PC-3 (cell line): ENCODE measurements around the gene FCN2. TPM values are rescaled to one million over a fixed set of nuclear protein-coding genes. Genes with fewer than 3 reads are reported as not detected.

Experiments
- ATAC-seq: fragments of 200-7000 bp; cut with Tn5 transposase; 2 replicates; pipeline ENCODE4 v1.9.1; 2020; ENCODE audit warnings: mild to moderate bottlenecking, moderate library complexity
- Bru-seq: library from RNA; stranded (reverse); fragments of 400-500 nt; gene quantifications from one replicate; lab custom pipeline; 2021; lab: Mats Ljungman, UMichigan
- BruChase-seq, 2 experiments: library from RNA; stranded (reverse); fragments of 400-500 nt; gene quantifications; one replicate each; lab custom pipeline; 2021; lab: Mats Ljungman, UMichigan
- BruUV-seq: library from RNA; stranded (reverse); fragments of 400-500 nt; replicated peaks from 2 replicates; lab custom pipeline; 2021; lab: Mats Ljungman, UMichigan
- CTCF ChIA-PET: fragments of 300-600 bp; sonication (Branson Sonifier 250); formaldehyde crosslinking; loops from one replicate; lab custom pipeline; 2022; ENCODE audit warnings: antibody characterized with exemption; lab: Charles Lee
- POLR2A ChIA-PET: fragments of 300-600 bp; sonication (Branson Sonifier 250); formaldehyde crosslinking; loops from one replicate; lab custom pipeline; 2022; ENCODE audit warnings: antibody characterized with exemption; ENCODE audit not compliant: unreplicated experiment; lab: Charles Lee
- DNase-seq: peaks from one replicate; pipeline ENCODE4 v3.0.0-alpha.2; 2015
- H2AFZ ChIP-seq: fragments of 300-600 bp; sonication (generic); 2 replicates; pipeline ENCODE4 v1.6.0; 2016; ENCODE audit warnings: antibody characterized with exemption, low read length
- H3F3A ChIP-seq: fragments of 300-600 bp; sonication (generic); one replicate; pipeline ENCODE4 v1.6.0; 2017; ENCODE audit warnings: antibody characterized with exemption, low read length, control low read depth, mild to moderate bottlenecking; ENCODE audit not compliant: unreplicated experiment
- H3K27ac ChIP-seq: fragments of 300-600 bp; sonication (generic); 2 replicates; pipeline ENCODE4 v1.5.1; 2016; ENCODE audit warnings: mild to moderate bottlenecking, low read length
- H3K27me3 ChIP-seq: fragments of 300-600 bp; sonication (generic); 2 replicates; pipeline ENCODE4 v1.6.1; 2016; ENCODE audit warnings: low read length, mixed read lengths
- H3K36me3 ChIP-seq: fragments of 300-600 bp; sonication (generic); 2 replicates; pipeline ENCODE4 v1.6.1; 2016; ENCODE audit warnings: low read depth, mixed run types, low read length, mixed read lengths
- H3K4me1 ChIP-seq: fragments of 300-600 bp; sonication (generic); 2 replicates; pipeline ENCODE4 v1.5.1; 2016; ENCODE audit warnings: low read length; ENCODE audit not compliant: insufficient read depth
- H3K4me2 ChIP-seq: fragments of 300-600 bp; sonication (generic); 2 replicates; pipeline ENCODE4 v1.6.0; 2016; ENCODE audit warnings: low read length
- H3K4me3 ChIP-seq: fragments of 300-600 bp; sonication (generic); 2 replicates; pipeline ENCODE4 v1.5.1; 2016; ENCODE audit warnings: mild to moderate bottlenecking, low read length, mixed read lengths
- H3K79me2 ChIP-seq: fragments of 300-600 bp; sonication (generic); 2 replicates; pipeline ENCODE4 v1.6.1; 2017; ENCODE audit warnings: low read length, mixed read lengths
- H3K9ac ChIP-seq: fragments of 300-600 bp; sonication (generic); 2 replicates; pipeline ENCODE4 v1.6.0; 2016; ENCODE audit warnings: mild to moderate bottlenecking, low read length
- H3K9me2 ChIP-seq: fragments of 300-600 bp; sonication (generic); replicated peaks from 2 replicates; pipeline ENCODE4 v1.6.1; 2016; ENCODE audit warnings: mixed run types, low read length, mixed read lengths
- H3K9me3 ChIP-seq: fragments of 300-600 bp; sonication (generic); 2 replicates; pipeline ENCODE4 v1.6.1; 2016; ENCODE audit warnings: low read length, mixed read lengths
- H4K20me1 ChIP-seq: fragments of 300-600 bp; sonication (generic); 2 replicates; pipeline ENCODE4 v1.6.1; 2016; ENCODE audit warnings: low read length, mixed read lengths
- CTCF ChIP-seq: fragments of 300-600 bp; sonication (generic); conservative IDR thresholded peaks from 2 replicates; pipeline ENCODE4 v1.5.1; 2017; ENCODE audit warnings: antibody characterized with exemption, low read depth, mild to moderate bottlenecking, low read length
- EZH2 ChIP-seq: fragments of 300-600 bp; sonication (generic); IDR thresholded peaks from one replicate; pipeline ENCODE4 v1.6.1; 2017; ENCODE audit warnings: antibody characterized with exemption, mild to moderate bottlenecking, low read length; ENCODE audit not compliant: unreplicated experiment
- EZH2phosphoT487 ChIP-seq: fragments of 300-600 bp; sonication (generic); IDR thresholded peaks from 2 replicates; pipeline ENCODE4 v1.6.1; 2018; ENCODE audit warnings: mild to moderate bottlenecking, antibody characterized with exemption, low read length, borderline replicate concordance
- intact Hi-C: fragments of 100-400 bp; cut with micrococcal nuclease; formaldehyde crosslinking; loops from 2 replicates; pipeline ENCODE4 v1.9.0; 2023
- long read RNA-seq: library from polyadenylated mRNA; unstranded; transcript quantifications from one replicate; pipeline ENCODE4 v2.0.0, GENCODE V29; 2021; ENCODE audit not compliant: unreplicated experiment
- total RNA-seq: library from RNA; depleted of rRNA; stranded (reverse); fragments of >200 nt; gene quantifications from 2 replicates; pipeline ENCODE4 v1.2.3, GENCODE V29; 2014; rRNA removed

The FCN2 gene
- total RNA-seq (not detected in 2 replicates), Bru-seq, nascent RNA (not detected), BruChase-seq, experiment 1, labeled RNA remaining after a 6-hour chase (not detected), BruChase-seq, experiment 2, labeled RNA remaining after a 2-hour chase (not detected)
- long read RNA-seq, result 0 reads

- Histone ChIP-seq H3K4me1 (no peaks in the 10 kb centered on the region), H3K4me3 (no peak within 1 kb of the TSS), H3K79me2 (no peaks in the 10 kb centered on the region), H4K20me1 (no peaks in the 10 kb centered on the region), H3K36me3 (no peaks in the 10 kb centered on the region), H3F3A (no peaks in the 10 kb centered on the region), H2AFZ (no peak within 1 kb of the TSS), H3K9me2 (no peaks in the 10 kb centered on the region), H3K9me3 (no peaks in the 10 kb centered on the region), H3K9ac (no peak within 1 kb of the TSS), H3K27me3 (peaks cover 4% of the 10 kb centered on the region; the same call in 1 of the 2 replicates), H3K4me2 (no peak within 1 kb of the TSS), H3K27ac (no peak within 1 kb of the TSS)
- intact Hi-C loops, result no loop called here
- DNase-seq (no peak), ATAC-seq (no peak)
- BruUV-seq, result no TSS peak
- ChIA-PET CTCF (no interaction called here), POLR2A (no interaction called here)
- TF ChIP-seq CTCF (no peak), EZH2phosphoT487 (no peak), EZH2 (no peak)
Measured at GRCh38 chr9:134880484-134881312, at the start of gene FCN2. Gene FCN2, plus strand, starts transcription at chr9:134880810. Its CDS starts 12 bp downstream, at chr9:134880822.

GRCh38 chr9:134830926-134831720 lies 49.5 kb upstream of the FCN2 start:
- no peaks in the 10 kb centered on the region for H3K4me1 ChIP-seq
- no peak overlapping the region for H3K4me2 ChIP-seq
- H3K9me3 ChIP-seq, result no peaks in the 10 kb centered on the region
- CTCF ChIA-PET, result no interaction called here
- ATAC-seq, result no peak
- H3K4me3 ChIP-seq, result no peak overlapping the region
- no peak overlapping the region for H3K27ac ChIP-seq
- TF ChIP-seq EZH2 (no peak), EZH2phosphoT487 (no peak)
- POLR2A ChIA-PET, result no interaction called here
- H3K79me2 ChIP-seq, result no peaks in the 10 kb centered on the region
- H4K20me1 ChIP-seq, result no peaks in the 10 kb centered on the region
- no peaks in the 10 kb centered on the region for H3F3A ChIP-seq
- no peaks in the 10 kb centered on the region for H3K9me2 ChIP-seq
- intact Hi-C loops, result no loop called here
- no peaks in the 10 kb centered on the region for H3K36me3 ChIP-seq
- no TSS peak for BruUV-seq
- no peak overlapping the region for H3K9ac ChIP-seq
- DNase-seq, result no peak
- no peak overlapping the region for H2AFZ ChIP-seq
- H3K27me3 ChIP-seq, result no peaks in the 10 kb centered on the region

- no peaks in the 10 kb centered on the region for H3K79me2 ChIP-seq
- no peaks in the 10 kb centered on the region for H4K20me1 ChIP-seq
- DNase-seq (no peak), ATAC-seq (no peak)
- H3K4me3 ChIP-seq, result no peak overlapping the region
- no peak overlapping the region for H3K27ac ChIP-seq
- H3K4me2 ChIP-seq, result no peak overlapping the region
- CTCF ChIA-PET, result no interaction called here
- no peaks in the 10 kb centered on the region for H3K4me1 ChIP-seq
- no peaks in the 10 kb centered on the region for H3K9me3 ChIP-seq
- intact Hi-C loops, result no loop called here
- no peaks in the 10 kb centered on the region for H3K36me3 ChIP-seq
- no peak overlapping the region for H3K9ac ChIP-seq
- H3K27me3 ChIP-seq, result no peaks in the 10 kb centered on the region
- no peaks in the 10 kb centered on the region for H3K9me2 ChIP-seq
- H3F3A ChIP-seq, result no peaks in the 10 kb centered on the region
- TF ChIP-seq CTCF (no peak), EZH2 (no peak), EZH2phosphoT487 (no peak)
- POLR2A ChIA-PET, result no interaction called here
- no TSS peak for BruUV-seq
- H2AFZ ChIP-seq, result no peak overlapping the region
Measured at GRCh38 chr9:134832471-134832870, 48.1 kb upstream of the FCN2 start.
